ENCODE measurements around the gene SLC12A8.

Gene SLC12A8

DNA sequence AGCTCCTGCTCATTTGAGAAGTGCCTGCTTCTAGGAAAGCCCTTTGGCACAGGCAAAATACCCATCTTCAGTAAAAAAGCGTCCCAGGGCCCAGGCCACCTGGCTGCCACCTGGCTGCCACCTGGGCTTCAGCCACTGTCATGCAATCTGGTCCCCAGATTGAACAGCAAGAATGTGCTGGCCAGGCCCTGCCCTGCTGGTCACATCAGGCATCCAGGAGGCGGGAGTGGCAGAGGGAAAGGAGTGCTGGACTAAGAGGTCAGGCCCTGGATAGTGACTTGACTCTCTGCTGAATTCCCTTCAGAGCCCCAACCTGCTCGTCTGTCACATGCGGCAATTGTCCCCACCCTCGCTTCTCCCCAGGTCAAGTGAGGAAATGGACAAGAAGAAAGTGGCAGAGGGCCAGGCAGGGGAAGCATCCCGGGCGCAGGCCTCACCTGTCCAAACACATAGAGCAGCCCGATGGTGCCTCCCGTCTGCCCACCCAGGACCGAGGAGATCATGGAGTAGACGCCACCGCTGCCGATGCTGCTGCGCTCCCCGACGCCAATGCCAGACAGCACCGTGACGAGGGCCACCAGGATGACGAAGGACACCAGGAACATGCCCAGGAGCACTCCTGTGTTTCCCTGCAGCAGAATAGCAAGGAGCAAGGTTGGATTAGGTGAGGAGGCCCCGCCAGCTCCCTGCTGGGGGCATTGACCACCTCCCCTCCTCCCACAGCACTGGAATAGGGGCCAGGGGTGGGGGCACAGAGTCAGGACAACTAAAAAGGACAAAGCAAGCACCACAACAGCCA is 25.5 kb downstream of the SLC12A8 start:
- H3K9ac ChIP-seq (ENCODE audit: low read depth, low read length): no peak overlapping the region
- peaks cover 5% of the 10 kb centered on the region; the same call in 1 of the 2 replicates for H3K4me1 ChIP-seq (ENCODE audit: insufficient read depth, low read length)
- no peaks in the 10 kb centered on the region for H3K9me3 ChIP-seq (ENCODE audit: control insufficient read depth, insufficient read depth, low read length)
- no peaks in the 10 kb centered on the region; the same call in none of the 2 replicates for H3K36me3 ChIP-seq (ENCODE audit: insufficient read depth, low read length)

GRCh38 chr3:125186261-125186787 is 26.2 kb downstream of the SLC12A8 start:
- Histone ChIP-seq H3K36me3 (ENCODE audit: insufficient read depth, low read length) (no peaks in the 10 kb centered on the region; the same call in none of the 2 replicates), H3K4me1 (ENCODE audit: insufficient read depth, low read length) (no peaks in the 10 kb centered on the region), H3K9ac (ENCODE audit: low read depth, low read length) (no peak overlapping the region), H3K9me3 (ENCODE audit: control insufficient read depth, insufficient read depth, low read length) (no peaks in the 10 kb centered on the region)

DNA sequence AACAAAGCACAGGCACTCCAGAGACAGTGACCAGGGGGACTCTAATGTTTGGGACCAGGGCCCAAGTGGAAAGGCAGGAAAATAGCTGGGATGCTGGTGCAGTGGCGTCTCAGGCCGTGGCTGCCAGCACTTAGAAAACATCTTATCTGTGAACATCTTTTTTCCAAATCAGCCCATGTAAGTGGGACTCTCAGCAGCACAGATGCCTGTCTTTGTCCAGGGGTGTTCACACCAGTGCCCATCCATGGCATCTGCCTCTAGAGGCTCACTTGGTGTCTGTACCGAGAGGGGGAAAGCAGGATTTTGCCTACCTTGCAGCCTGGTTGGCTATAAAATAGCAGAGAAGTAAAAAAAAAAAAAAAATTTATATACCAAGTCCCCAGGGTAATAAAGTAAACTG is 26.7 kb downstream of the SLC12A8 start:
- no peaks in the 10 kb centered on the region; the same call in none of the 2 replicates for H3K36me3 ChIP-seq (ENCODE audit: insufficient read depth, low read length)
- no peaks in the 10 kb centered on the region for H3K9me3 ChIP-seq (ENCODE audit: control insufficient read depth, insufficient read depth, low read length)
- H3K4me1 ChIP-seq (ENCODE audit: insufficient read depth, low read length): no peaks in the 10 kb centered on the region
- no peak overlapping the region for H3K9ac ChIP-seq (ENCODE audit: low read depth, low read length)

DNA sequence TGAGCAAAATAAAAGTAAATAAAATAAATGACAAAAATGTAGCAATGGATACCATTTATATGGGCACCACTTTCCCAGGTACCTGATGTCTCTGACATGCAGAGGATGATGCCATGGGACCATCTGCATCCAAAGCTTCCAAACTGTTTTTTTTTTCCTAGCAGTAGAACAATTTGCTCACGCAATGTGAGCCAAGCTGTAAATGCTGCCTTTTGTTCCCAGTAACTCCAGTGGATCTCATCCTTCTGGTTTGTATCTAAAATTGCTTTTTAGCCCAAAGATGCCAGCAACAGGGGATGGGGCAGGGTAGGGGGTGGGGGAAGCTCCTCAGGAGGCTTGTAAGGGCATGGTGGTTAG is 32.7 kb downstream of the SLC12A8 start:
- H3K36me3 ChIP-seq (ENCODE audit: insufficient read depth, low read length): no peaks in the 10 kb centered on the region; the same call in 1 of the 2 replicates
- no peaks in the 10 kb centered on the region for H3K4me1 ChIP-seq (ENCODE audit: insufficient read depth, low read length)
- H3K9me3 ChIP-seq (ENCODE audit: control insufficient read depth, insufficient read depth, low read length): no peaks in the 10 kb centered on the region
- no peak overlapping the region for H3K9ac ChIP-seq (ENCODE audit: low read depth, low read length)

- Histone ChIP-seq H3K36me3 (ENCODE audit: insufficient read depth, low read length) (no peaks in the 10 kb centered on the region; the same call in 1 of the 2 replicates), H3K9ac (ENCODE audit: low read depth, low read length) (no peak overlapping the region), H3K9me3 (ENCODE audit: control insufficient read depth, insufficient read depth, low read length) (no peaks in the 10 kb centered on the region), H3K4me1 (ENCODE audit: insufficient read depth, low read length) (no peaks in the 10 kb centered on the region)
These were observed 33.2 kb downstream of the SLC12A8 start for GRCh38 chr3:125179143-125179883.

DNA sequence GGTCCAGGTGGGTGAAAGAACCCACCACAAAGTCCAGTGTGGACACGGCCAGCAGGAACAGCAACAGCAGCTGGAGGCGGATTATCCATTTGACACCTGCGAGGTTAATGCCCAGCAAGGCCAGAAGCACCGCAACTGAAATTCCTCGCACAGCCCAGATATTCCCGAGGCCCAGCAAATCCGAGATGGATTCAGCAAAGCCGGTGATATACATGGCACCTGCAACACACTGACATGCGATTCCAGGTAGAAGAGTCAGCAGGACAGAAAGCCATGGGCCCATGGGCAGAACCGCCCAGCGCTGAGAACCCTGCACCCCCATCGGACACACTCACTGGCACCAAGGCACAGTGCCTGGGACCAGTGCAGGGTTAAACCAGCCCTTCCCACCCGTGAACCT is 34.8 kb downstream of the SLC12A8 start:
- Histone ChIP-seq H3K9me3 (ENCODE audit: control insufficient read depth, insufficient read depth, low read length) (0 out of 2 replicates have a peak, but pooled peaks cover 2% of the 10 kb centered on the region), H3K36me3 (ENCODE audit: insufficient read depth, low read length) (no peaks in the 10 kb centered on the region), H3K9ac (ENCODE audit: low read depth, low read length) (no peak overlapping the region), H3K4me1 (ENCODE audit: insufficient read depth, low read length) (no peaks in the 10 kb centered on the region)

DNA sequence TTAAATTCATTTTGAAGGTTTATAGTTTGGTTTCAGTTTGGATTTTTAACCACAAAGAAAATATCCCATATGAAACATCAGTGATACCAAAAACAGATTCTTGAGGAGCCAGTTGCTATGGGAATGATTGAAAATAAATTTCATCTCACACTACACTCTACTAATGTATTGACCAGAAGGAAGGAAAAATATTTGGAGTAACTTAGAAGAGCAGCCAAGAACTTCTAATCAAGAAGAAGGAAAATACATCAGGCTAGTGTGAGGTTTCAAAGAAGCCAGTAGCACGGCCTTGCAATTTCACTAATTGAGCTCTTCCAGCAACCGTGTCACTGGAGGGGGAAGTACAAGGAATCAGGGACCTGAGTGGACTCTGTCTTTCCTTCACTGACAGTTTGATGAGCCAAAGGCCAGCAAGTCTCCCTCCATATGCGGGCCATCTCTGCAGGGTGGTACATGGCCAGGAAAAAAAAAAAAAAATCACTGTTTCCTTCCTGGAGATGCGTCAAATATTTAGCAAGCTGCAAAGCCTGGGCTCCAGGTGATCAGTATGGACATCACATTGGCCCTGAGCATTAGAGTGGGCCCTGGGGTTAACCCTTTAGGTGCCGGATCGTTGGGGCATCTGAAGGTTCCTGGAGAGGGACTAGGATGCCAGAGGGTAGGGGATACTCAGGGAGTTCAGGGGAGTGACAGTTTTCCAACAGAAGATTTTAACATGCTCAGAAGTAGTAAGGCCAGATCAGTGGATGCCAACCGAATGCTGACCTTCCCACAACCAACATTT is 37.1 kb downstream of the SLC12A8 start:
- Histone ChIP-seq H3K4me1 (ENCODE audit: insufficient read depth, low read length) (no peaks in the 10 kb centered on the region), H3K9me3 (ENCODE audit: control insufficient read depth, insufficient read depth, low read length) (0 out of 2 replicates have a peak, but pooled peaks cover 2% of the 10 kb centered on the region), H3K36me3 (ENCODE audit: insufficient read depth, low read length) (no peaks in the 10 kb centered on the region), H3K9ac (ENCODE audit: low read depth, low read length) (no peak overlapping the region)

DNA sequence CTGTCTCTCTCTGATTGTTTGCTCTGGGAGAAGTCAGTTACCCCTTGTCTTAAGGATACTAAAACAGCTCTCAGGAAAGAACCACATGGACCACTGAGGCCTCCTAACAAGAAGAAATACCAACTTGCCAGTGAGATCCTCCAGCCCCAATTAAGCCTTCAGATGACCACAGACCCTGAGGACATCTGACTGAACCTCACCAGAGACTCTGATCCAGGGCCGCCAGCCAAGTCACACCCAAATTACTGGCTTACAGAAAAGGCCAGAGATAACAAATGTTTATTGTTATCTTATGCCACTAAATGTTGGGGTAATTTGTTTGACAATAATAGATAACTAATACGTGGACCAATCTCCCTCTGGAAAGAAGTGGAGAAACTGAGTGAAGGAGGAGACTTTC is 40.2 kb downstream of the SLC12A8 start:
- 0 out of 2 replicates have a peak, but pooled peaks cover 2% of the 10 kb centered on the region for H3K9me3 ChIP-seq (ENCODE audit: control insufficient read depth, insufficient read depth, low read length)
- H3K36me3 ChIP-seq (ENCODE audit: insufficient read depth, low read length): no peaks in the 10 kb centered on the region
- H3K9ac ChIP-seq (ENCODE audit: low read depth, low read length): no peak overlapping the region

DNA sequence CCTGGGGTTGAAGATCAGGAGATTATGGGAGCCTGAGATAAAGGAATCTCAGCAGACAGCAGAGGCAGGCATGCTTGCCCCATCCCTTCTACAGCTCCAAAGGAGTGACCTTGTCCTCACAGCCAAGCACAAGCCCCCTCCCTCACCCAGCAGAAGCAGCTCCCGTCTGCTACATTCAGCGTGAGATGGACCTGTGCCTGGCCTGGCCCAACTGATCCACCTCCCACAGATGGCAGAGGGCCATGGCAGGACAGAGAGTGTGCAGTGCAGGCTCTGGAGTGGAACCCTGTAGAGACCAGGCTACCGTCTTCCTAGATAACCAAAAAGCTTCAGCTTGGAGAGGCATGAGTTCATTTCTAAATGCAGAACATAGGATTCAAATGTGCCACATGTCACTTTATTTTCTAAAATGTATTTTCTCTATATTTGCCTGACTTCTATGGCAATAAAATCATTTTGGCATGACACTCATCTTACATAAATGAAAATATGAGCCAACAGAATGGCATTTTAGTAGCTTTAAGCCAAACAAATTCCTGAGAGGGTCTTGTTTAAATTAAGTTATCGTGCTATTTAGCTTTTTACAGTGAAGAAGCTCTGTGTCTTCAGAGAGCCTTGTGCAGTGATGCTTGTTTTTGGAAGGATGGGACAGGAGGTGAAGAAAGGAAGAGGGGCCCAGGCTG is 43.7 kb downstream of the SLC12A8 start:
- Histone ChIP-seq H3K36me3 (ENCODE audit: insufficient read depth, low read length) (no peaks in the 10 kb centered on the region), H3K9me3 (ENCODE audit: control insufficient read depth, insufficient read depth, low read length) (no peaks in the 10 kb centered on the region), H3K9ac (ENCODE audit: low read depth, low read length) (no peak overlapping the region), H3K4me1 (ENCODE audit: insufficient read depth, low read length) (no peaks in the 10 kb centered on the region; the same call in 1 of the 2 replicates)

More for the DNA sequence above, 40.2 kb downstream of the SLC12A8 start:
- H3K4me1 ChIP-seq (ENCODE audit: insufficient read depth, low read length): no peaks in the 10 kb centered on the region

DNA sequence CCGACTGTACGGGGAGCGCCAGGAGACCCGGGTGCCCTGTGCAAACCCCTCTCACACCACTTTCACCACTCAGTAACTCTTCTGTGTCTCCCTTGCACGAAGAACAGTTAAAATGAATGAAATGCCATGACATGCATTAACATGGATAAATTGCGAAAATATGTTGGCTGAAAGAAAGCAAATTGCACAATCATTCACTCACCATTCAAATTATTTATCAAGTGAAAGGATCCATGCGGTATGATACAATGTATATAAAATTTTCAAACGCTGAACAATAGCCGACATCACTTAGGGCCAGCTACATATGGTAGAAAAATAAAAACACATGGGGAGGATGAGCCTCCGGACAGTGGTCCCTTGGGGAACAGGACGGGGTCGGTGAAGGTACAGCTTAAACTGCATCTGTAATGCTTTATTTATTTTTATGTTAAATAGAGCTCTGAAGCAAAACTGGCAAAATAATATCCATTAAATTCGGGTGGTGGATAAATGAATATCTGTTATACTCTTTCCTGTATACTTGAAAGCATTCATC is 45.9 kb downstream of the SLC12A8 start:
- H3K9ac ChIP-seq (ENCODE audit: low read depth, low read length): no peak overlapping the region
- no peaks in the 10 kb centered on the region for H3K9me3 ChIP-seq (ENCODE audit: control insufficient read depth, insufficient read depth, low read length)
- no peaks in the 10 kb centered on the region for H3K36me3 ChIP-seq (ENCODE audit: insufficient read depth, low read length)
- H3K4me1 ChIP-seq (ENCODE audit: insufficient read depth, low read length): no peaks in the 10 kb centered on the region; the same call in 1 of the 2 replicates

GRCh38 chr3:125165948-125166553 is 46.5 kb downstream of the SLC12A8 start:
- no peaks in the 10 kb centered on the region; the same call in 1 of the 2 replicates for H3K4me1 ChIP-seq (ENCODE audit: insufficient read depth, low read length)

DNA sequence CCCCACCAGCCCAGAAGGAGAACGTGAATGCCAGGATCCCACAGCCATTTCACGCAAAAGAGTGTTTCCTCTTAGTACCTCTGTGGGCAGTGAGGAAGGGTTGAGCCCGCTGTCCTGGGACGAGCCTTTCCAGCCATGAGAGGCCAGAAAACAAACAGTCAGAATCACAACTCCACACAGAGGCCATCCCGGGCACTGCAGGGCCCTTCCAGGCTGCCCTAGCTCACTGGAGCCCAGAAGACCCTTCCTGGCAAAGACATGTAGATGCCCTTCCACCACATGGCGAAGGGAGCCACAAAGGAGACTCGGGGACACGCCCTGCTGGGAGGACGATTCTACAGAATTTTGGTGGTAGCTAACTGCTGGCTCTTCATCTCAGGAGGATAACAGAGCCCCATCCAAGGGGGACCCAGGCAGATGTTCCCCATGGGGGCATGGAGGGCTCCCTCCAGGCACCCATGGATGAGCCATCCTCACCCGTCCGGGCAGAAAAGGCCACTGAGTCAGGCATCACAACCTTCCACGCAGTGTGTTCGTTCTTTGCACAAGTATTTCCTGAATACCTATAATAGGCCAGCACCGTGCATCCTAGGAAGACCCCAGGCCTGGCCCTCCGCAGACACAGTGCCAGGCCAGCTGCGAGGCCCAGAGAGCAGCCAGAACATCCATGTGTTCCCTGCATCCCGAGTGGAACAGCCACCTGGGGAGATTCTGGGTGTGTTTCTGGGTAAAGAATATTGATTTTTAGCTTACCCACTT is 47.2 kb downstream of the SLC12A8 start:
- H3K9ac ChIP-seq (ENCODE audit: low read depth, low read length): no peak overlapping the region
- H3K36me3 ChIP-seq (ENCODE audit: insufficient read depth, low read length): no peaks in the 10 kb centered on the region
- no peaks in the 10 kb centered on the region for H3K9me3 ChIP-seq (ENCODE audit: control insufficient read depth, insufficient read depth, low read length)
- H3K4me1 ChIP-seq (ENCODE audit: insufficient read depth, low read length): no peaks in the 10 kb centered on the region; the same call in 1 of the 2 replicates

More at GRCh38 chr3:125165948-125166553, 46.5 kb downstream of the SLC12A8 start:
- Histone ChIP-seq H3K9ac (ENCODE audit: low read depth, low read length) (no peak overlapping the region), H3K36me3 (ENCODE audit: insufficient read depth, low read length) (no peaks in the 10 kb centered on the region), H3K9me3 (ENCODE audit: control insufficient read depth, insufficient read depth, low read length) (no peaks in the 10 kb centered on the region)

Measured in ES-I3 (cell line).